Thyroid gland (tissue), 4 donors: Measurements from ENCODE around the gene ATP6AP1.

ENCODE experiments used
- POLR2A ChIP-seq, 2 donors: fragments of 450-650 bp; IDR thresholded peaks; one replicate each; pipeline ENCODE4 v1.6.1; 2017; ENCODE audit warnings: antibody characterized with exemption in 2 of 2, mild to moderate bottlenecking in 2 of 2, moderate library complexity in 1 of 2
- TF ChIP-seq, protein P1 (sequence below), 6 experiments: fragments of 200-600 bp in 3 of 6; fragments of 450-650 bp in 3 of 6; sonication (generic) in 3 of 6; IDR thresholded peaks; one replicate each; pipeline ENCODE4 v1.5.1; 2016 to 2019; ENCODE audit warnings: antibody characterized with exemption in 6 of 6, mild to moderate bottlenecking in 2 of 6, inconsistent platforms in 1 of 6, moderate library complexity in 1 of 6

DNA sequence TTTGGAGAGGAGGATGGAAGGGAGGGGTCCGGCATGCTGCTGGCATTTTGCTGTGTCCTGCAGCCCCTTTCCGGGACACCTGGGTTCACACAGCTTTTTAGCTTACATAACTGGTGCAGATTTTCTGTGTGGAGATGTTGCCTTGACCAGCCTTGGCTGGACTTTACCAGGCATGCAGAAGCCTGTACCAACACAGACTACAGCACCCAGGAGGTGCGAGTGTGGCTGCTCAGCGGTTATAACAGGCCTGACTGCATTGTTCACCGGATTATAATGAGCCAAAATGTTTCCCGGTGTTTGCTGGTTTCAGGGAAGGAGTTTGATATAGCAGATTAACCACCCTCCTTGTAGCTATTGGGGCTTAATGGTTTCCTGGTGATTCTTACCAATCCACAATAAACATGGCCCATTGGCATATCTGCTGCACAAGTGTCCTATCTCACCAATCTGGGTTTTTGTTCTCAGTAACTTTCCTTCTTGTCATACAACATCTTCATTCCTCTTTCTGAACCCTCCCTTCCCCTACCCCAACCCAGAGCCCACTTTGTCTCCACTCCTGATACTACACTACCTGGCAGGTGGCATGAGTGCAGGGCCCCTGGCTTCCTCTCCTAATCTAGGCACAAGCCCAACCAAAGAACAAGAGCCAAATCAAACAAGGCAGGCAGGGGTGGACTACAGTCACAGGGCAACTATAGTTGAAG lies 26.4 kb upstream of the ATP6AP1 start:
- TF ChIP-seq, protein P1, sequence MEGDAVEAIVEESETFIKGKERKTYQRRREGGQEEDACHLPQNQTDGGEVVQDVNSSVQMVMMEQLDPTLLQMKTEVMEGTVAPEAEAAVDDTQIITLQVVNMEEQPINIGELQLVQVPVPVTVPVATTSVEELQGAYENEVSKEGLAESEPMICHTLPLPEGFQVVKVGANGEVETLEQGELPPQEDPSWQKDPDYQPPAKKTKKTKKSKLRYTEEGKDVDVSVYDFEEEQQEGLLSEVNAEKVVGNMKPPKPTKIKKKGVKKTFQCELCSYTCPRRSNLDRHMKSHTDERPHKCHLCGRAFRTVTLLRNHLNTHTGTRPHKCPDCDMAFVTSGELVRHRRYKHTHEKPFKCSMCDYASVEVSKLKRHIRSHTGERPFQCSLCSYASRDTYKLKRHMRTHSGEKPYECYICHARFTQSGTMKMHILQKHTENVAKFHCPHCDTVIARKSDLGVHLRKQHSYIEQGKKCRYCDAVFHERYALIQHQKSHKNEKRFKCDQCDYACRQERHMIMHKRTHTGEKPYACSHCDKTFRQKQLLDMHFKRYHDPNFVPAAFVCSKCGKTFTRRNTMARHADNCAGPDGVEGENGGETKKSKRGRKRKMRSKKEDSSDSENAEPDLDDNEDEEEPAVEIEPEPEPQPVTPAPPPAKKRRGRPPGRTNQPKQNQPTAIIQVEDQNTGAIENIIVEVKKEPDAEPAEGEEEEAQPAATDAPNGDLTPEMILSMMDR (IDR thresholded peaks at IDR 0.05): no peak
- no peak for TF ChIP-seq POLR2A (IDR thresholded peaks at IDR 0.05)
